OCI-LY7 (cell line): ENCODE results near the gene TBX20. TPM values are rescaled to one million over a fixed set of nuclear protein-coding genes. Genes with fewer than 3 reads are reported as not detected.
"Not testable (repeated sequence)": the region's sequence is repeated elsewhere in the genome, so short reads cannot be mapped to it uniquely, and the experiment has no call there.

Experiments
- BruUV-seq: library from RNA; stranded (reverse); fragments of 400-500 nt; replicated peaks from 2 replicates; lab custom pipeline; 2021; lab: Mats Ljungman, UMichigan
- CTCF ChIA-PET: fragments of 300-600 bp; sonication (Branson Sonifier 250); formaldehyde crosslinking; loops from one replicate; lab custom pipeline; 2022; ENCODE audit warnings: antibody characterized with exemption; ENCODE audit not compliant: unreplicated experiment; lab: Charles Lee
- POLR2A ChIA-PET: fragments of 300-600 bp; sonication (Branson Sonifier 250); formaldehyde crosslinking; loops from one replicate; lab custom pipeline; 2022; ENCODE audit warnings: antibody characterized with exemption; lab: Charles Lee
- DNase-seq: peaks from one replicate; pipeline ENCODE4 v3.0.0-alpha.2; 2015; ENCODE audit warnings: low spot score
- H2AFZ ChIP-seq: fragments of 200-600 bp; sonication (generic), shearing (Covaris generic); 2 replicates; pipeline ENCODE4 v1.6.1; 2014; ENCODE audit warnings: mild to moderate bottlenecking, antibody characterized with exemption, low read length, moderate library complexity
- H3K27ac ChIP-seq: fragments of 200-600 bp; sonication (generic); 2 replicates; pipeline ENCODE4 v1.5.1; 2014; ENCODE audit warnings: mixed run types, low read depth, mild to moderate bottlenecking, moderate library complexity, low read length, inconsistent platforms; ENCODE audit not compliant: poor library complexity, severe bottlenecking
- H3K36me3 ChIP-seq: fragments of 200-600 bp; sonication (generic); 2 replicates; pipeline ENCODE4 v1.6.1; 2014; ENCODE audit warnings: mild to moderate bottlenecking, antibody characterized with exemption, low read length, moderate library complexity, mixed read lengths; ENCODE audit not compliant: insufficient read depth
- H3K4me1 ChIP-seq: fragments of 200-600 bp; sonication (generic); 2 replicates; pipeline ENCODE4 v1.5.1; 2014; ENCODE audit warnings: mild to moderate bottlenecking, low read length; ENCODE audit not compliant: insufficient read depth, poor library complexity, severe bottlenecking
- H3K4me2 ChIP-seq: fragments of 200-600 bp; sonication (generic); 2 replicates; pipeline ENCODE4 v1.6.1; 2014; ENCODE audit warnings: mild to moderate bottlenecking, low read length
- H3K4me3 ChIP-seq: fragments of 200-600 bp; sonication (generic); 2 replicates; pipeline ENCODE4 v1.5.1; 2014; ENCODE audit warnings: mild to moderate bottlenecking, low read depth, low read length; ENCODE audit not compliant: poor library complexity, severe bottlenecking
- H3K79me2 ChIP-seq: fragments of 200-600 bp; sonication (generic); 2 replicates; pipeline ENCODE4 v1.6.1; 2016; ENCODE audit warnings: low read depth, mild to moderate bottlenecking, low read length, moderate library complexity, mixed read lengths; ENCODE audit not compliant: insufficient read depth
- H3K9me2 ChIP-seq: fragments of 200-600 bp; sonication (generic); 2 replicates; pipeline ENCODE4 v1.6.1; 2016; ENCODE audit warnings: mild to moderate bottlenecking, low read length, mixed read lengths; ENCODE audit not compliant: insufficient read depth
- H3K9me3 ChIP-seq: fragments of 200-600 bp; sonication (generic); 2 replicates; pipeline ENCODE4 v1.6.1; 2014; ENCODE audit warnings: mild to moderate bottlenecking, mixed run types, low read length, mixed read lengths
- H4K20me1 ChIP-seq: fragments of 200-600 bp; sonication (generic); 2 replicates; pipeline ENCODE4 v1.6.1; 2014; ENCODE audit warnings: mild to moderate bottlenecking, antibody characterized with exemption, low read length, moderate library complexity, mixed read lengths; ENCODE audit not compliant: insufficient read depth
- EZH2phosphoT487 ChIP-seq: fragments of 200-600 bp; sonication (generic); IDR thresholded peaks from 2 replicates; pipeline ENCODE4 v1.6.1; 2018; ENCODE audit warnings: low read depth, borderline replicate concordance, mild to moderate bottlenecking, mixed run types, antibody characterized with exemption, low read length, moderate library complexity, mixed read lengths
- intact Hi-C: fragments of 100-400 bp; cut with micrococcal nuclease; formaldehyde crosslinking; loops from one replicate; pipeline ENCODE4 v1.10.0; 2022; ENCODE audit not compliant: unreplicated experiment
- total RNA-seq, 2 experiments: library from RNA; depleted of rRNA in 1 of 2; stranded (reverse); fragments of >200 nt in 1 of 2; shearing (Covaris generic) in 1 of 2; gene quantifications; 2 replicates each; pipeline ENCODE4 v1.2.3, GENCODE V29; 2014 to 2022
- TF ChIP-seq, protein P1 (sequence below): fragments of 200-600 bp; sonication (generic); conservative IDR thresholded peaks from 2 replicates; pipeline ENCODE4 v1.5.1; 2014; ENCODE audit warnings: mild to moderate bottlenecking, antibody characterized with exemption, low read length, moderate library complexity, mixed read lengths

The TBX20 gene
- total RNA-seq, 2 experiments from 2014 or later, result 2.6 to 6.0 TPM

DNA sequence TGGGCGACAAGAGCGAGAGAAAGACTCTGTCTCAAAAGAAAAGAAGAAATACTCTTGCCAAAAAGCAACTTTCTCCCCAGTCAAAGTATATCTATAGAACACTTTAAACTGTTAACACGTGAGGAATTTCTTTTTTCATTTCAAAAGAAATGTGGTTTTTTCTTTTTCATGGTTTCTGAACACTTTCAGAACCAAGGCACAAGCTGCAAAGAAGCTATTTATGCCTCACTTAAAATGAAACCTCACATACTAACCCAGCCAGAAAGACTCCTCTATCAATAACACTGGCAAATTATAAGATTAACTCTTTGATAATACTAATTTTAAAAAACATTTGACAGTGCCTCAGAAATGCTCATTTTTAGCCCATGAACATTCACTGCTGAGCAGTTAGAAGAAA lies 20.9 kb downstream of the TBX20 start:
- ChIA-PET POLR2A (no interaction called here), CTCF (no interaction called here)
- BruUV-seq, result no TSS peak
- intact Hi-C loops, result no loop called here
- no peak for DNase-seq
- no peak overlapping the region for H3K4me2 ChIP-seq
- no peak overlapping the region for H2AFZ ChIP-seq
- no peaks in the 10 kb centered on the region for H3K36me3 ChIP-seq
- no peaks in the 10 kb centered on the region for H3K9me3 ChIP-seq
- H4K20me1 ChIP-seq, result no peaks in the 10 kb centered on the region
- H3K4me3 ChIP-seq, result no peak overlapping the region
- H3K79me2 ChIP-seq, result no peaks in the 10 kb centered on the region
- H3K27ac ChIP-seq, result no peak overlapping the region
- H3K4me1 ChIP-seq, result no peaks in the 10 kb centered on the region
- TF ChIP-seq, protein P1, sequence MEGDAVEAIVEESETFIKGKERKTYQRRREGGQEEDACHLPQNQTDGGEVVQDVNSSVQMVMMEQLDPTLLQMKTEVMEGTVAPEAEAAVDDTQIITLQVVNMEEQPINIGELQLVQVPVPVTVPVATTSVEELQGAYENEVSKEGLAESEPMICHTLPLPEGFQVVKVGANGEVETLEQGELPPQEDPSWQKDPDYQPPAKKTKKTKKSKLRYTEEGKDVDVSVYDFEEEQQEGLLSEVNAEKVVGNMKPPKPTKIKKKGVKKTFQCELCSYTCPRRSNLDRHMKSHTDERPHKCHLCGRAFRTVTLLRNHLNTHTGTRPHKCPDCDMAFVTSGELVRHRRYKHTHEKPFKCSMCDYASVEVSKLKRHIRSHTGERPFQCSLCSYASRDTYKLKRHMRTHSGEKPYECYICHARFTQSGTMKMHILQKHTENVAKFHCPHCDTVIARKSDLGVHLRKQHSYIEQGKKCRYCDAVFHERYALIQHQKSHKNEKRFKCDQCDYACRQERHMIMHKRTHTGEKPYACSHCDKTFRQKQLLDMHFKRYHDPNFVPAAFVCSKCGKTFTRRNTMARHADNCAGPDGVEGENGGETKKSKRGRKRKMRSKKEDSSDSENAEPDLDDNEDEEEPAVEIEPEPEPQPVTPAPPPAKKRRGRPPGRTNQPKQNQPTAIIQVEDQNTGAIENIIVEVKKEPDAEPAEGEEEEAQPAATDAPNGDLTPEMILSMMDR, result no peak
- no peak for TF ChIP-seq EZH2phosphoT487
- H3K9me2 ChIP-seq, result no peaks in the 10 kb centered on the region

DNA sequence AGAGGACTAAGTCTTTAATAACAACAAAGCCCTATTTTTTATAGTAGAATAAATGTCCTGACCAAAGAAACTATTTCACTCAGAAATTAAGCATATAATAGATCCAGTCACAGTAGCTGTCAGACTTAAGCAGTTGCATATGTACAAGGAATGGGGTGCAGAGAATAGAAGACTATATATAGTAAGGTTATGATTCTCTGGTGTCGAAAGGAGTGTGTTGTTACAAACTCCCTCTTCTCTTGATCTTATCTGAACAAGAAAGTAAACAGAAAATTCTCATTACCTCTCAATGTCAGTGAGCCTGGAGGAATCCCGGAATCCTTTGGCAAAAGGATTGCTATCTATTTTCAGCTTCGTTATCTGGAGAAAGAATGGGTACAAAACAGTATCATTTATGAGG lies 22.7 kb downstream of the TBX20 start:
- intact Hi-C loops, H3K79me2 ChIP-seq, H3K36me3 ChIP-seq, H4K20me1 ChIP-seq, H3K4me1 ChIP-seq, H3K27ac ChIP-seq, H3K4me3 ChIP-seq, H3K9me2 ChIP-seq, POLR2A ChIA-PET, CTCF ChIA-PET, H3K4me2 ChIP-seq, H3K9me3 ChIP-seq, DNase-seq, BruUV-seq, H2AFZ ChIP-seq: not testable (repeated sequence)

DNA sequence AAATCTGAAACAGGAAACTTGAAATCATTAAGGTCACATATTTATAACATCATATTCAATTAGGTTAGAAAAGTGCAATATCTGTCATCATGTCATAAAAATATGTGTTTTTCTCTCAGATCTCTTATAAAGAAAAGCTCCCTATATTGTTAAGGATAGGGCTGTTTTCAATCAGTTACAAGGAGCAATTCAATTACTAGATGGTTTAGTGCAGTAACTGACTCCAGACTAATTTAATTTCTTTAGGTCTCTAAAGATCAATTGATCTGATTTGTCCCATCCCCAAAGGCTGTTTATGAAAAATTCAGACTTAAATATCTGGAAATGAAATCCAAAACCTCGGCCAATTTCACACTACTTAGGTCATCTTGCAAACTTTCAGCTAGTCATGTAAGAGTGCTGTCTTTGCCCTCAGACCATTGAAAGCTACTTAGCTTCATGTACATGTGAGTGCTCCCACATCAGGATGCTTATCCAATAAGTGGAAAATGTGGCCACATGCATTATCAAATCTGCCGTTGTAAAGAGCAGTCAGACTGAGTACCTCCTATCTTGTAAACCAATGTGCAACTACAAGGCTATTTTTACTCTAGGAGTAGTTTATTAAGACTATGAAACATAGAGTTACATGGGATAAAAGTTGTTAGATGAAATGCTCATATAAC lies 24.7 kb downstream of the TBX20 start:
- H3K4me3 ChIP-seq, H3K79me2 ChIP-seq, H3K36me3 ChIP-seq, intact Hi-C loops, H3K9me3 ChIP-seq, BruUV-seq, POLR2A ChIA-PET, H3K4me2 ChIP-seq, H4K20me1 ChIP-seq, H3K4me1 ChIP-seq, H3K9me2 ChIP-seq, H2AFZ ChIP-seq, H3K27ac ChIP-seq, CTCF ChIA-PET, DNase-seq: not testable (repeated sequence)

DNA sequence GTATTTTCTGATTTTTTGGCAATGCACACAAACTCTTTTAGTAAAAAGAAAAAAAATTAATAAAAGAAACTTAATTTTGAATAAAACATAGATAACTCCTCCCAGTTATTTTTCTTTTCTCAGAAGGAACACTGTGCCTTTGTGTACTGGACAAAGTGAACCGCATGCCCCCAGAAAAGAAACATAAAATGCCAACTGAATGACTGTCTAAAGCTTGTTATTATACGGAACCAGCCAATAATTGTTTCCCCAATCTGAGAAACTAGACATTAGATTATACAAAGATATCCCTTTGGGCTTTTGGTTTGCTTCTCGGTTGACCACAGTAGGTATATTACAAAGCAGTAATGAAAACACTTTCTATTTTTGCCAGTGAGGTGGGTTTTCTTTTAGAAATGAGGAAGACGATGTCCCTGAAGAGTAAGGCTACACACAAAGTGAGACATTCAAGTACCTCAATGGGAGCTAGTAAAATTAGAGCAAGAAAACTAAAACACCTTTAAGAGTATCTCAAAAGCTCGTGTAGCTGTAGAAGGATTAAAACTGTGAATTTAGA lies 25.3 kb downstream of the TBX20 start:
- POLR2A ChIA-PET, H3K9me3 ChIP-seq, intact Hi-C loops, H3K4me2 ChIP-seq, H3K9me2 ChIP-seq, CTCF ChIA-PET, H2AFZ ChIP-seq, H3K79me2 ChIP-seq, H3K36me3 ChIP-seq, H3K4me1 ChIP-seq, H3K27ac ChIP-seq, BruUV-seq, H4K20me1 ChIP-seq, H3K4me3 ChIP-seq, DNase-seq: not testable (repeated sequence)

DNA sequence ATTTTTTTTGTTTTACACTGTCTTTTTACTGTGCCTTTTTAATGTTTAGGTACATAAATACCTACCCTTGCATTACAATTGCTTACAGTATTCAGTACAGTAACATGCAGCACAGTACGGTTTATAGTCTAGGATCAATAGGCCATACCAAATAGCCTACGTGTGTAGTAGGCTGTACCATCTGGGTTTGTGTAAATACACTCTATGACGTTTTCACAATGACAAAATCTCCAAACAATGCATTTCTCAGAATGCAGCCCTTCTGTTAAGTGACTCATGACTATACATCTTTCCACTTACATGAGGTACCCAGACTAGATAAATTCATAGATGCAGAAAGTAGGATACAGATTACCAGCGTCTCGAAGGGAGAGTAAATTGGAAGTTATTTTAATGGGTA lies 26.5 kb downstream of the TBX20 start:
- H4K20me1 ChIP-seq, DNase-seq, H3K36me3 ChIP-seq, H3K79me2 ChIP-seq, H3K9me3 ChIP-seq, CTCF ChIA-PET, H2AFZ ChIP-seq, BruUV-seq, H3K27ac ChIP-seq, H3K4me2 ChIP-seq, intact Hi-C loops, H3K4me3 ChIP-seq, H3K9me2 ChIP-seq, H3K4me1 ChIP-seq: not testable (repeated sequence)
- POLR2A ChIA-PET, result interaction anchor here (0.7 kb wide), 1 partner anchor 1041 kb away, joined by 3 read pairs; no protein-coding TSS in a partner anchor
